HG03469 (cell line): Measurements from ENCODE around the gene TCHHL1.
"Not testable (repeated sequence)": the region's sequence is repeated elsewhere in the genome, so short reads cannot be mapped to it uniquely, and the experiment has no call there.

ENCODE experiments used
- ATAC-seq: cut with Tn5 transposase; IDR thresholded peaks from one replicate; pipeline ENCODE4 v1.9.1; 2021; ENCODE audit warnings: mild to moderate bottlenecking, moderate library complexity, moderate number of reproducible peaks; ENCODE audit not compliant: unreplicated experiment

TCHHL1 gene

DNA sequence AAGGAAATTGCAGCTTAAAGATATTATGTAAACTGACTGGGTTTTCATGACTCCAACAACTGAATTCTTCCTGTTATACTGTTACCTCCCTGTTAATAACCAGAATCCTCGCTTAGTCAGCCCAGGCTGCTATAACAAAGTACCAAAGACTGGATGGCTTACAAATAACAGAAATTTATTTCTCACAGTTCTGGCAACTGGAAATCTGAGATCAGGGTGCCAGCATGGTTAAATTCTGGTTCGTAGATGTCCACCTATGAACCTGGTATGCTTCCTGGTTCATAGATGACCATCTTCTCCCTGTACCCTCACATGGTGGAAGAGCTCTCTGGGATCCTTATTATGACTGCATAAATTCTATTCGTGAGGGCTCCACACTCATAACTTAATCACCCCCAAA is 8.1 kb upstream of the TCHHL1 start:
- no peak for ATAC-seq

DNA sequence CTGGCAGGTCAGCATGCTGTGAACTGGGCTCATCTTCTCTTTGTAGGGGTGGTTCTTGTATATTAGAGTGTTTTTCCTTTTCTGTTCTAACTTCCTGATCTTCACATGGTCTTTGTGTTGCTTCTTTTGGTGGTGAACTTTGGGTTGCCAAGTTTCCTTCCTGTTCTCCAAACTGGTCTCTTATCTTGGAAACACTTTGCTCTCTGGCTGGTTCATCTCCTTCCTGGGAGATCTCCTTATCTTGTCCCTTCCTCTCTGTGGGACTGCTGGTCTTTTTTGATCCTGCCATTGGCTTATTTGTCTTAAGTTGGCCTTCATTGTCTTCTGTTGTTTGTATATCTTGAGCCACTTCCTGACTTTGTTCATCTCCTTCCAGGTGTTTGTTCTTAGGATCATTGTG is 2.1 kb downstream of the TCHHL1 start:
- ATAC-seq, result no peak

DNA sequence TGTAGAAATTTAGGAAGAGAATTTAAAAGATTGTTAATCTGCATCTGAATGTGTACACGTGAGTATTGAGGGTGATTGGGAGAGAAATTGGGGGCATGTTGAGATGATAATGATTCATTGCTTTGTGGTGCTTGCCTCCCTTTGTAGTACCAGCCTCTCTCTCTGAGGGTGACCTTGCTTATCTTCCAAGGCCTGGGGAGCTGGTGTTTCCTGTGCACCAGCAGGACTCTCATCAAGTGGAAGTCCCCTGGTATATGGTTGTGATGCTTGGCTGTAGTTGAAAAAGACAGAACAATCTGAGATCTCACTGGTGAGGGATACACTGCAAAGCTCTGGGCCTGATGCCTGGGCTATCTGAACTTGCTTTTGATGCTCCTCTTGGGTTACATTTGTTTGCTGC is 4.0 kb downstream of the TCHHL1 start:
- no peak for ATAC-seq

DNA sequence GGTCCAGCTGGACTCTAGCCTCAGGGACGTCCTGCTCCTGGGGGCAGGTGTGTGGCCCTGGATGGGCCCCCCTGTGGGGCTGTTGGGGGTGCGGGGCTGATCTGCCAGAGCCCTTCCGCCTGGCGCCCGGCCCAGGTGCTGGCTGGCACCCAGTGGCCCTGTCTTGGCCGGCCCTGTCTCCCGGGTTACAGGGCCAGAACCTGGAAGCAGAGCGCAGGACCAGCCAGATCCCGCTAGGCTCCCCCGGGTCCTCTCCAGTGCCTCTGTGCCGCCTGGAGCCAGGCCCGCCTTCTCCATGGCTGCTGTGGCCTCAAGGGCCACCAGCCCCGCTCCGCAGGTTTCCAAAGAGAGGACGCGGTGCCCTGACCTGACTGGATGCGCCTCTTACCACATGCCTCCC is 7.8 kb downstream of the TCHHL1 start:
- ATAC-seq, result not testable (repeated sequence)

DNA sequence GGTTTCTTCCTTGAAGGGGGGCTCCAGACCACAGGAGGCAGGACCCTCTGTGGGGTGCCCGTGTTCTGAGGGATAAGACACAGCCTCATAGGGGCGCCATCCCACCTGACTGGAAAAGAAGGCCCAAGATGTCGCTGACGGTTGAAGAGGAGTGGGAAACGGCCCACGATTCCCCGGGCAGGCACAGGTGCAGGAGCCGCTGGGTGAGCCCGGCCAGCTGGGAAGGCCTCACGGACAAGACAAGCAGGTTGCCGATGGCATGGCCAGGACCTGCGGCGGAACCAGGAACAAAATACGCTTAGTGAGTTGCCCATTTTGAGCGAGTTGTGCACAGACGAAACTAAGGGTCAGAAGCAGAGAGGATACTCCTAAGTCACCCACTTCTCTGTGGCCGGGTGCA is 8.4 kb downstream of the TCHHL1 start:
- not testable (repeated sequence) for ATAC-seq

DNA sequence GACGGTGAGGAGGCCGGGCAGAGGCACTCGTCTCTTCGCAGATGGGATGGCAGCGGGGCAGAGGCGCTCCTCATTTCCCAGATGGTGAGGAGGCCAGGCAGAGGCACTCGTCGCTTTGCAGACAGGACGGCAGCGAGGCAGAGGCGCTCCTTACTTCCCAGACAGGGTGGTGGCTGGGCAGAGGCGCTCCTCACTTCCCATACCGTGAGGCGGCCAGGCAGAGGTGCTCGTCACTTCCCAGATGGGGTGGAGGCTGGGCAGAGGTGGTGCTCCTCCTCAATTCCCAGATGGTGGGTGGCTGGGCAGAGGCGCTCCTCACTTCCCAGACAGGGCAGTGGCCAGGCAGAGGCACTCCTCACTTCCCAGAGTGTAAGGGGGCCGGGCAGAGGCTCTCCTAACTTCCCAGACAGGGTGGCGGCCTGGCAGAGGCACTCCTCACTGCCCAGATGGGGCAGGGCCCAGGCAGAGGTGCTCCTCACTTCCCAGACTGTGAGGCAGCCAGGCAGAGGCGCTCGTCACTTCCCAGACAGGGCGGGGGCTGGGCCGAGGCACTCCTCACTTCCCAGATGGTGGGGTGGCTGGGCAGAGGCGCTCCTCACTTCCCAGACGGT is 9.9 kb downstream of the TCHHL1 start:
- no peak for ATAC-seq

DNA sequence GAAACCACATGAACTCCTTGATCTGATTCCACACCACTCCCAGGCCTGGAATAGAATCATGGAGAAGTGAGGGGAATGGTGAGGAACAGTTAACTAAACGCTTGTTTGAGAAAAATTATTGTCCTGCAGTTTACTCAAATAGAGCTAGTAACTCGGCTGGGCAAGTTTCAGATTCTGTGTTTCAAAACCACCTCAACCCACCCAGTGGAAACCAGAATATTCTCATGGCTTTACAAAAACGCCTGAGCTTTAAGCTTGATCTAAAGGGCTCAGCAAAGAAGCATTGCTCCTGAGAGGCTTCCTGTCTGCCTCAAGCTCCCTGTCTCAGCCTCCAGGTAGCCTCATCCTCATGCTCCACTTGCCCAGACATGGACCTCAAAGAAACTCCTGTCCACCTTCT is 16.6 kb downstream of the TCHHL1 start:
- no peak for ATAC-seq

DNA sequence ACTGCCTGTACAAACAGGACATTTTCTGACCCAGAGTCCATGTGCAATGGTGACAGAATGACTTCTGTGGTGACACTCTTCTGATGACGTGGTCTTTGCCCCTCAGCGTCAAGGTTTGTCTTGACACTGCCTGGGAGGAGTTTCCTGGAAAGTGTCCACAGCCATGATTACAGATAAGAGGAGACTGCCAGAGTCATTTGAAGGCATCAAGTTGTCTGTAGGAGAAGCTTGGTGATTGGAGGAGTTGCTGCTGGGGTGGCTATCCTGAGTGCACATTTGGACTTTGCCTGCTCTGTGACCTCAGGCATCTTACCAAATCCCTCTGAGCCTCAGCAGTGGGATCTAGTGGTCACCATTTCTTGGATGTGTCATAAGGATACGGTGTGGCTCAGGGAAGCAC is 17.7 kb downstream of the TCHHL1 start:
- ATAC-seq, result no peak

DNA sequence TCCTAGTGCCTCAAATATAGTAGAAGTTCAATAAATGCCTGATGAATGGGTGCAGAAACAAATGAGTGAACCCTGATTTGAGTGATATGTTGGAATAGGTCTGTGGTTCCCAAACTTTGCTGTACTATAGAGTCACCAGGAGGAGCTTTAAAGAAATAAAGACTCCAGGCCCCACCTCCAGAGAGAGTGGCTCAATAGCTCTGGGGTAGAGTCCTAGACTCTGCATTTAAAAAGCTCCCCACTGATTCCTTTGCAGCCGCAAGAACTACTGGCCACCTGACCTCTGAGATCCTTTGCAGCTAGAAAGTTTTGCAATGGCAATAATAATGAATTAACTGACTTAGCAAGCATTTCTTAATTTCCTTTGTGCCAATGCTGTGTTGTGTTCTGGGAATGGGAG is 20.9 kb downstream of the TCHHL1 start:
- no peak for ATAC-seq

DNA sequence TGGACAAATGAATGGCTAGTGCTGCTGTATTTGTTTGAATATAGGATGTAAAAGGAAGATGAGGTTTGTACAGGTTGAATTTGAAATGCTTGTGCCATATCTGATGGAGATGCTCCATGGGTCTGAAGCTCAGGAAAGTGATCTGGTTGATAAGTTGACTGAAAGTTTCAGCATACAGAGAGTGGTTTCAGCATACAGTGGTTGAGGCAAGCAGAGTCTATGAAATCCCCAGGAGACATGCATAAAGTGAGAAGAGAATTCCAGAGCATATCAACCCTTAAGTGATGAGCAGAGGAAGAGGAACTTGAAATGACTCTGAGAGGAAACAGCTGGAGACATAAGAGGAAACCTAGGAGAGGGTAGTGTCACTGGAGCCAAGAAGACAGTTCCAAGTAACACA is 21.7 kb downstream of the TCHHL1 start:
- no peak for ATAC-seq

DNA sequence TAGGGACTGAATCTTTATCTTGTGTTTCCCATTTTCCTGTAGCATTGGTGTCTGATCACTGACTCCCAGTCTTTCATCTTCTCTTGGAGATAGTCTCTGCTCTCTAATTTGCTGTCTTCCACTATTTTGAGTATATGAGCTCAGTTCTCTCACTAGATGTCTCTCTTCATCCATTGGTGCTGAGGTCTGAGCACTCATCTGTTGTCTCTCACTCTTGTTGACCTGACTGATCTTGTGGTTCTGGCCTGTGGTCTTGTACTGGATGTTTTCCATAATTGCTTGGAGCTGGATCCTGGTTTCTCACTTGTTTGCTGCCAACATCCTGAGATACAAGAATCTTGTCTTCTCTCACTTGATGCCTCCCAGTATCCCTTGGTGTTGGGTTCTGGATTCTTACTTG is 26.9 kb downstream of the TCHHL1 start:
- no peak for ATAC-seq

DNA sequence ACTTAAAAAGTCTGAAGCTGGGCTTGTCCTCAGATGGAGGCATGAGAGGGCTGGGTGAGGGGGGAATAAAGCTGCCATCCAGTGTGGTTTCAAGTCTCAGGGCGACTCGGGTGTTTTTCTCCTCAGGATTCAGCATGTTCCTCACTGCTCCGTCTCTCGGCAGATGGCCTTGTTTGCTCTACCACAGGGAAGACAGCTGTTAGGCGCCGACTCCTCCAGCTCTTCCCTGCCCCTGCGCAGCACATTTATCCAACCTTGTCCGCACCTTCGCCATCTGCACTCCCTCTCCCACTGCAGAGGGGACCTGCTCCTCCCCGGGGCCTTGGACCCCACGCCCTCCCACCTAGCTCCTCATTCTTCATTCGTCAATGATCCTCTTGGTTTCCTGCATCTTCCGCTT is 35.5 kb downstream of the TCHHL1 start:
- ATAC-seq, result no peak

DNA sequence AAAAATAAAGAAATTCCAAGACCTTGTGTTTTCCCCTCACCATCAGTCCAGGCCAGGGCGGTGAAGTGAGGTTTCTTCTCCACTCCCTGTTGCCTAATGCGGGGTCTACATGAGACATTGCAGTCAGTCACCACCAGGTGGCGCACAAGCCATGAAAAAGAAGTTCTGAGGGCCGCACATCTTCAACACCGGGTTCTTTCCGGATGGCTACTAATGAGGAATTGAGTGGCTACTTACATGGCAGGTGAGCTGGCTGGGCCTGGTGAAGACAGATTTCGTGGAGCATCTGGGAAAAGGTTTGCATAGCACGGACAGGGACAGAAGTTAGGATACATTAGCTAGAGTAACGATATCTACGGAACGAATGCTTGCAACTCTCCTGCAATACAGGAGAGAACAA is 36.3 kb downstream of the TCHHL1 start:
- no peak for ATAC-seq

DNA sequence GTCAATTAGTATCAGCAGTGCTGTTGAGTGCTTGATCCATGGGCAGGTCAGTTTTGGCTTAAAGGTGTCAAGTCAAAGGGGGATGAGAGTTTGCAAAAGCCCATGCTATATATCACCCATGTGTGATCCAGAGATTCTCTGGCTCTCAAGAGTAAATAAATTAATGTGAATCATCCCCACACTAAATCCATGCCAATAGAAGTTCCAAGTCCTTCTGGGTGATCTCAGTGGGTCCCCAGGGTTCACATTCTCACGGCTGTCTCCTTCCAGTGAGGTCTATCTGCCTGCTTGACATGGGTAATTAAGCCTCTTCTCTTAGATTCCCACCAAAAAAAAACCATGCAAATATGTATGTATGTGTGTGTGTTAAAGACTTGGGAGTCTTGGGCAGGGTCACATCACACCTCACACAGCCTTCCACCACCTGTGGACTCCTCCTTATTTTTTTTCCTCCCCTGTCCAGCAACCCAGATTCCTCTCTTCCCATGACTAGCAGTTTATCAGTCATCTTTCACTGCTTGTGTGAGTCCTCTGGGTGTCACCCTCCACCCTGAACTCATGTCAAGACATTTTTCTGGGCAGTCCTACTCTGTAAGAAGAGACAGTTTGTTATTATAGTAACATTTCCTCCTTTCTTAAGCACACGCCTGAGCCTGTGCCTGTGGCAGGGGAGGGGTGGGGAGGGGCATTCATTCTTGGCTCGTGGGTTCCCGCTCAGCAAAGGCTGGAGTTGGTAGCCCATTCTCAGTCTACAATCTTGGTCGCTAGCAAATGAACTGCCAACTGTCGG is 37.8 kb downstream of the TCHHL1 start:
- ATAC-seq, result no peak

DNA sequence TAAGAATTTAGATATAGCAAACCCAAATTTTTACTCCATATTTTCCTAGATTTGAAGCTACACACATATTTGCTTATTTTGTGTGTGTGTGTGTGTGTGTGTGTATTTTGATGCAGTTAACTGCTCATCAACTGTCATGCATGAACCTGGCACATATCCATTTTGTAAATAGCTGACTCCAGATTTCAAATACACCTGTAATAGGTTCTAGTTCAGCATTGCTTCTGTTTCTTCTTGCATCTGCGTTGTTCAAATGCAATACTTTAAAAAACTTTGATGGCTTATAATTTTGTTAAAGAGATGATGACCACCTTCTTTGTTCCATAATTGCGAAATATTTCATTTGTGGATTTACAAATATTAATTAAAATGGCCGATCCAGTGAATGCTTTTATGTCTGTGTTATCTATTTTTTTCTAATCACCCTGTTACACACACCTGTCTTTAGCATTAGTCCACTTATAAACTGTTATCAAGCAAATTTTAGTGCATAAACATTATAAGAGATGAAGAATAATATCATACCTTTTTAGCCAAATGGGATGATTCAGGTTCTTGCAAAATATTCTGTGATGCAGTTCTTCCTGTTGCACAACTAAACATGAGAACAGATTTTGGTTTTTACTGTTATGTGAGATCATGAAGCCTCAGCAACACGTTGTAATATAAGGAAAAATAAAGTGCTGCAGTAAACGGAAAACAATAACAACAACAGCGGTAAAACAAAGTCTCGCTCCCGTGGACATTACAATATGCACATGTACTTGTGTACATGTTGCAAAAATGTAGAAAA is 39.4 kb downstream of the TCHHL1 start:
- no peak for ATAC-seq

DNA sequence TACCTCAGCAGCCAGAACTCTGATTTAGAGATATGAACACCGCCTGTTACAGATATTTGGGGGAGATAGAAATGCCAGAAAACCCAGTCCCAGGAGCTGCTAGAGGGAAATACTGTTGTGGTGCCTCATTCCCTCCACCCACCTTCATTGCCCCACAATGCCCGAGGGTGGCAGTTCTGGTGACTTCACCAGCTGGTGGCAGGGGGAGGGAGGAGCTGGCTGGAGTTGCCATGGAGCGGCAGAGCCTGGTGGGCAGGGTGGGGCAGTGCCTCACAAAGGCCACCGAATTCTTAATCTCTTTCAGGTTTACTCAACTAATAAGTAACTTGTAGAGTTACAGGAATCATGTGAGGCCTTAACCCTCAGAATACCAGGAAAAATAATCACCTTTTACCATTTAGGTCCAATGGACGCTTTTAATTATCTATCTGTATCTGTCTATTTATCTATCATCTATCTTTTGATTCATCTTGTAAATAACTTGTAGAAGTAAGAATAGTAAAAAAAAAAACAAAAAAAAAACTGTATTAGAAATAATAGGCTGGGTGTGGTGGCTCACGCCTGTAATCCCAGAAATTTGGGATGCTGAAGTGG is 40.4 kb downstream of the TCHHL1 start:
- ATAC-seq, result no peak

DNA sequence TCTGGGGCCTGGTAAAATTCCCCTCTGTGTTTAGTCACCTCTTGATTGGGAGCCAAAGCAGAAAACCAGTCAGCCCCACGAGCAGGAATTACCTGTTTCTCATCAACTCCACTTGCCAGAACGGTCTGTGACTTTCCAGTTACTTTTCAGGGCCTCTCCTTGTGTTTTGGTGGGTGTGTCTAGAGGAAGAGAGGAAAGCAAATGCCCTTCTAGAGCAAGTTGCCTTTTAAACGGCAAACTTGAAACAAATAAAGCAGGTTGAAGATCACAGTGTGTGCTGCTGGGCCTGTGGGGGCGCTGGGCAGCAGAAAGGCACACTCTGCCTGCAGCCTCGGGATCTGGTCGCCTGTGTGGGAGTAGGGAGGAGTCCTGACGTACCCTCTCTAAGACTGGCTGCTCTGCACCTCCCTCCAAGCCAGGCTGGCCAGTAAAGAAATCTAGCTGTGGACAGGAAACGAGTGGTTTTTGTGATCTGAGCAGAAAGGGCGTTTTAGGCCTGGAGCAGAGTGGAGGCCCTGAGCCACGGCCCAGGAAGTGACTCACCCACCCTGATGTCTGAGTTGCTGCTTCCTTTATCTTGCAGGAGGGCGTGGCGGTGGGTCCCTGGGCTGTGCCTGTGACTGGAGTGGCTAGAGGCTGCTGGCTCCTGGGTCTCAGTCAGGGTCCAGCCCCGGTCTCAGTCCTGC is 41.0 kb downstream of the TCHHL1 start:
- peak; percentile 83 for ATAC-seq

DNA sequence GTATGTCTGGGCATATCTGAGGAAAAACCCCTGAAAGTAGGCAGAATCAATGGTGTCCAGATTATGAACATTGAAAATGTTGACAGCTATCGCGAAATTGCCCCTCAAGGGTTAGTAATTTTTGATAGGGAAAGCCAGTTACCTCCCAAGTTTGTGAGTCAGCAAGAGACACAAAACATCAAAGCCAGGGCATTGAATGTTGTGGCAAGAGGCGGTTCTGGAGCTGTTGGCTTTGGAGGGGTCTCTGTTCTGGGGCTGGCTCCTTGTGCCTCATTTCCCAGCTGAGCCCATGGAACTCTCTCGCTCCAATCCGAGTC is 41.5 kb downstream of the TCHHL1 start:
- no peak for ATAC-seq

DNA sequence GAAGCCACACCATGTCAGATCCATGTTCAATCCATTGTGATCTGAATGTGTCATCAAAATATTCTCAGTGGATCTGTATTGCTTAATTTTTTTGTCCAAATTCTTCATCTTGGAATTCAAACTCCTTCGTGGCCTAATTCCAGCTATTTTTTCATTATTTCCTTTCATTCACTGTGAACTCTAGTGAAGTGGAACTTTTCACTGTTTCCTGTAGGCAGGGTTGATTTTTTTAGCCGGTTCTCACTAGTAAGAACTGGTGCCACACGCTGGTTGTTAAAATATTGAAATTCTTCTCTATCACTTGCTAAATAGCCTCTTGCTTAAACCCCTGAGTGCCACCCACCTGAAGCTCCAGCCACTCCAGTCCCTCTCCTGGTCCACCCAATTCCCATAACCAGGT is 44.5 kb downstream of the TCHHL1 start:
- ATAC-seq, result no peak

DNA sequence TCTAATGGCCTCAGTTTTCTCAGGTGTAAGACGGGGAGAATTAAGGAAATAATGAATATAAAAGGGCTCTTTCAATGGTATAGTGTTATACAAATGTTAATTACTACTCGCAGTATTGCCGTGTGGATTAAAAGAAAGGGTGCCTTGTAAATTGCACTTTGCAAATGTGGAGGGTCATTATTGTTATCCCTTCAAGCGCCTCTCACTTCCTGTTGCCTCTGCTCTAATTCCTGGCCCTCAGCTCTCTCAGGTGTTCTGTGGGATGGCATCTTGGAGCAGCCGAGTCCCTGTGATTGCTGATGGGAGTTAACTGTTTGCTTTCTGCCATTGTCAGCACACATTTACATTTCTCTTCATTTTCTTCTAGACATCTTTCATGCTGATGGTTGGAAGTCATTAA is 45.0 kb downstream of the TCHHL1 start:
- ATAC-seq, result no peak

DNA sequence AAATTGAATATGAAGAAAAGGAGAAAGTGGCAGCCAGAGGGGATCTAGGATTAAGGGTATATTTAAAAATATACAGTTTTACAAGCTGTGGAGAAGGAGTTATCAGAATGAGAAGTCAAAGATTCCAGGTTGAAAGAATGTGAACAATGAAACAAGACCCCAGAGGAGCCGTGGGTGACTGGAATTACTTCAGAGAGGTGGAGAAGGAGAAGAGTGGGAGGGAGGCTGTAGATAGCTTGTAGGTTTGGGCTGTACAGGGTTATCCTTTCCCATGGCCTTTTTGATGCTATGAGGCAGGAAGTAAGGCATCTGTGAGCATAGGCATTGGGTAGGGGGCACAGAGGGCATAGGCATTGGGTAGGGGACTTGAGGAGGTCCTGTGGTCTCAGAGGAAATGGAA is 46.8 kb downstream of the TCHHL1 start:
- ATAC-seq, result no peak
